ENCODE data around the gene HLTF. TPM values are rescaled to one million over a fixed set of nuclear protein-coding genes. Genes with fewer than 3 reads are reported as not detected.

The HLTF gene, protein sequence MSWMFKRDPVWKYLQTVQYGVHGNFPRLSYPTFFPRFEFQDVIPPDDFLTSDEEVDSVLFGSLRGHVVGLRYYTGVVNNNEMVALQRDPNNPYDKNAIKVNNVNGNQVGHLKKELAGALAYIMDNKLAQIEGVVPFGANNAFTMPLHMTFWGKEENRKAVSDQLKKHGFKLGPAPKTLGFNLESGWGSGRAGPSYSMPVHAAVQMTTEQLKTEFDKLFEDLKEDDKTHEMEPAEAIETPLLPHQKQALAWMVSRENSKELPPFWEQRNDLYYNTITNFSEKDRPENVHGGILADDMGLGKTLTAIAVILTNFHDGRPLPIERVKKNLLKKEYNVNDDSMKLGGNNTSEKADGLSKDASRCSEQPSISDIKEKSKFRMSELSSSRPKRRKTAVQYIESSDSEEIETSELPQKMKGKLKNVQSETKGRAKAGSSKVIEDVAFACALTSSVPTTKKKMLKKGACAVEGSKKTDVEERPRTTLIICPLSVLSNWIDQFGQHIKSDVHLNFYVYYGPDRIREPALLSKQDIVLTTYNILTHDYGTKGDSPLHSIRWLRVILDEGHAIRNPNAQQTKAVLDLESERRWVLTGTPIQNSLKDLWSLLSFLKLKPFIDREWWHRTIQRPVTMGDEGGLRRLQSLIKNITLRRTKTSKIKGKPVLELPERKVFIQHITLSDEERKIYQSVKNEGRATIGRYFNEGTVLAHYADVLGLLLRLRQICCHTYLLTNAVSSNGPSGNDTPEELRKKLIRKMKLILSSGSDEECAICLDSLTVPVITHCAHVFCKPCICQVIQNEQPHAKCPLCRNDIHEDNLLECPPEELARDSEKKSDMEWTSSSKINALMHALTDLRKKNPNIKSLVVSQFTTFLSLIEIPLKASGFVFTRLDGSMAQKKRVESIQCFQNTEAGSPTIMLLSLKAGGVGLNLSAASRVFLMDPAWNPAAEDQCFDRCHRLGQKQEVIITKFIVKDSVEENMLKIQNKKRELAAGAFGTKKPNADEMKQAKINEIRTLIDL
- total RNA-seq = 10 to 100 TPM; 13.7 to 17.0 (median 15.5) TPM

DNA sequence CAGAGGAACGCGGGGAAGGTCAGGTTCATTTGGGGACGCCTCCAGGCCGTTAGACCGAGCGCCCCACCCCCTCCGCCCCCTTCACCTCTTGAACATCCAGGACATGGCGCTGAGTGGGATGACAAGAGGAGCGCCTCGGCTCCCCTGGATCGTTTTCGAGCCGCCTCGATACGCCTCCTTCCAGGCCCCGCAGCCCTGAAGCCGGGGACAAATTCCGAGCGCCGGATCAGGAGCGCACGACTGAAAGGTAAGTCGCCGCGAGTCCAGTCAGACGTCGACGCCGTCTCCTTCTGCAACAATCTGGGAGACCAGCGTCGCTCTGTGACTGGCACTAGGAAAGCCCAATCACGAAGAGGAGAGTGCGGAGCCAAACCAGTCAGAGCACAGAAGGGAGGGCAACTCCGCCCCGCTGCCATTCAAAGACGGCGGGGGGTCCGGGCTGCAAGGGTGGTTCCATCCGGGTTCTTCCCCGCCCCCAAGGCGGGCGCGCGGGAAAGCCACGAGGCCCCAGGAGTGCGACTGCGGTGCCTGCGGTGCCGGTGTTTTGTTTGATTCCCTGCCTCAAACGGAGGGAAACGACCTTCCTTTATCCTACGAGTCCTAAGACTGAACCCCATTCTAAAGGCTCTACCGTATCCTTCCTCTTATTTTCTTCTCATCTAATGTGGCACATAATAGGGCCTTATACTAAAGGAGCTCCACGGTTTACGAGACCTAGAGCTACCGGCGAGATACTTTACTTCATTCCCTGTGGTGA, at the start of gene HLTF:
Gene HLTF, minus strand, starts transcription at position 302 of the 757 bp plus-strand sequence. Its CDS starts 197 bp downstream, at position 105.
- TF ChIP-seq, protein P1, sequence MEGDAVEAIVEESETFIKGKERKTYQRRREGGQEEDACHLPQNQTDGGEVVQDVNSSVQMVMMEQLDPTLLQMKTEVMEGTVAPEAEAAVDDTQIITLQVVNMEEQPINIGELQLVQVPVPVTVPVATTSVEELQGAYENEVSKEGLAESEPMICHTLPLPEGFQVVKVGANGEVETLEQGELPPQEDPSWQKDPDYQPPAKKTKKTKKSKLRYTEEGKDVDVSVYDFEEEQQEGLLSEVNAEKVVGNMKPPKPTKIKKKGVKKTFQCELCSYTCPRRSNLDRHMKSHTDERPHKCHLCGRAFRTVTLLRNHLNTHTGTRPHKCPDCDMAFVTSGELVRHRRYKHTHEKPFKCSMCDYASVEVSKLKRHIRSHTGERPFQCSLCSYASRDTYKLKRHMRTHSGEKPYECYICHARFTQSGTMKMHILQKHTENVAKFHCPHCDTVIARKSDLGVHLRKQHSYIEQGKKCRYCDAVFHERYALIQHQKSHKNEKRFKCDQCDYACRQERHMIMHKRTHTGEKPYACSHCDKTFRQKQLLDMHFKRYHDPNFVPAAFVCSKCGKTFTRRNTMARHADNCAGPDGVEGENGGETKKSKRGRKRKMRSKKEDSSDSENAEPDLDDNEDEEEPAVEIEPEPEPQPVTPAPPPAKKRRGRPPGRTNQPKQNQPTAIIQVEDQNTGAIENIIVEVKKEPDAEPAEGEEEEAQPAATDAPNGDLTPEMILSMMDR (IDR thresholded peaks at IDR 0.05; ENCODE audit: low read depth) = no peak

DNA sequence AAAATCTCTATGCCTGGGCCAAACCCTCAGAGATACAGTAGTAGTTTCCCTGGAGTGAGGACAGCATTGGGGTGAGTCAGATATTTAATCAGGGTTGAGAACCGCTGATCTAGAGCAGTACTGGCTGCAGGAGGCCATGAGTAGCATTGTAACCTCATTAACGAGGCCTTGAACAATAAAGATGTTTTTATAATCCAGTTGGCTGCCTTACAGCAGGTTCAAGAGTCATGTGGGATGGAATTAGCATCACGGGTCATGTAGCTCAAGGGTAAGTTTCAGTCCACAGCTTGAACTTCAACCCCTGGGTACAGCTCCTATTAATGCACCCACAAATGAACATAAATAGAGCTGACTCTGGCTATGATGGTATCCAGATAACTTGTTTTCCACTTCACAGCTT, 48.2 kb upstream of the HLTF start:
- TF ChIP-seq, protein P1 (IDR thresholded peaks at IDR 0.05; ENCODE audit: low read depth) = no peak

DNA sequence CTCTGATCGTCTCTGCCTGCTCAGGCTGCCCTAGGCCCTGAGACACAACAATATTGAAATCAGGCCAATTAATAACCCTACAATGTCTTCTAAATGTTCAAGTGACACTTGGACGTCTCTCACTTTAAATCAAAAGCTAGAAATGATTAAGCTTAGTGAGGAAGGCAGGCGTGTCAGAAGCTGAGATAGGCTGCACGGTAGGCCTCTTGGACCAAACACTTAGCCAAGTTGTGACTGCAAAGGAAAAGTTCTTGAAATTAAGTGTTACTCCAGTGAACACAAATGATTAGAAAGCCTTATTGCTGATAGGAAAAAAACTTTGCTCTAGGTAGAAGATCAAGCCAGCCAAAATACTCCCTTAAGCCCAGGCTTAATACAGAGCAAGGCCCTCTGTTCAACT, 45.3 kb upstream of the HLTF start:
- TF ChIP-seq, protein P1 (IDR thresholded peaks at IDR 0.05; ENCODE audit: low read depth) = no peak

DNA sequence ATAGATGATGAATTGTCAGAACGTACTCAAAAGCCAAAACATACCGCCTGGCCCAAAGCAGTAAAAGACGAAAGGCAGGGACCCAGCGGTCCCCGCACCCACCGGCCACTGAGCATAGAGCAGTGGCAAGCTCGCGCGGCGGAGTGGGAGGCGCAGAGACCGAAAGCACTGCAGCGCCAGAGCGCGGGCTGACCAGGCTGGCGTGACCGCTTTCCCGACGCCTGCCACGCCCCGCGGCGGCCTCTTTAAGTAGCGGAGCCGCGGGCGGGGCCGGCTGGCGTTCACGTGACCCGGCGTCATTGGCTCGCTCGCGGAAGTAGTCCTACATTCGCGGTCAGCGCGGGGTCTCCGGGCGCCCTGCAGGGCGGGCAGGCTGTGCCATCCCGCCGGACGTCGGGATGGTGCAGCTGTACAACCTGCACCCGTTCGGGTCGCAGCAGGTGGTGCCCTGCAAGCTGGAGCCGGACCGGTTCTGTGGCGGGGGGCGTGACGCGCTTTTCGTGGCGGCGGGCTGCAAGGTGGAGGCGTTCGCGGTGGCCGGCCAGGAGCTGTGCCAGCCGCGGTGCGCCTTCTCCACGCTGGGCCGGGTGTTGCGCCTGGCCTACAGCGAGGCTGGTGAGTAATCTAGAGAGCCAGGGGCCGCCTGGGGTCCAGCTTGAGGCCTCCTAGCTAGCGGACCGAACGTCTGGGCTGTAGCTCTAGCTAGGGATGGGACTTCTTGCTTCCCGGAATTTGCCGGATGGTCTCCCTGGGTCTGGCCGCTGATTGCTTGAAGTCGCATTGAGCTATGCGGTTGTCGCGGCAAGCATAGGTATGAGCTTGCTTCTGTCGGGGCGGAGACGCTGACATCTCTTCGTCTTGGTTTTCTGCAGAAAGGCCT, 43.2 kb upstream of the HLTF start, which contains the start of gene HPS3:
Gene HPS3, plus strand, starts transcription at position 313 of the 880 bp plus-strand sequence. Its CDS starts 86 bp downstream, at position 399.
- TF ChIP-seq, protein P1 (IDR thresholded peaks at IDR 0.05; ENCODE audit: low read depth) = no peak

DNA sequence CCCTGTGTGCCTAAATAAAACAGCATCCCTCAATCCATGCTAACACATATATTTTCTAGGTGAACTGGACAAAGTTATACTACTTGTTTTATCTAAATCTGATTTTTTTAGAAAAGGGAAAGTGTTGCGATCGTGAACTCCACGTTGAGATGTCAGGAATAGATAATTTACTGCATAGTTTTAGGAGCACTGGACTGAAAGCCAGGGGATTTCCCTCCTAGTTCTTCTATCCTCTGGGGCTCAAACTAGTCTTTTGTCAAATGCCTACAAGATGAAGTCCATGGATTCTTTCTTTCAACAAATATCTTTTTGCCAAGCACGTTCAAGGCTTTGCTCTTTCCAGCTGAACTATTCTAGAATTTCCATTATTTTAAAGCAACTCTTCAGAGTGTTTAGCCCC, 42.5 kb upstream of the HLTF start:
- TF ChIP-seq, protein P1 (IDR thresholded peaks at IDR 0.05; ENCODE audit: low read depth) = no peak

All from subcutaneous adipose tissue (tissue), 4 donors.